ENCODE data around the gene HPS3.

- TF ChIP-seq POLR2A (IDR thresholded peaks at IDR 0.05; ENCODE audit: low read length) = no peak
- TF ChIP-seq GATA1 (IDR thresholded peaks at IDR 0.05; ENCODE audit: low read depth, low read length) = no peak
Observed at GRCh38 chr3:149119466-149119865, 10.0 kb upstream of the HPS3 start.

Data from erythroblast (primary cell).